ENCODE data around the gene OR2B3.
"Not testable (repeated sequence)": the region's sequence is repeated elsewhere in the genome, so short reads cannot be mapped to it uniquely, and the experiment has no call there.

Gene OR2B3

GRCh38 chr6:29087213-29087612 is at the start of gene OR2B3:
Gene OR2B3 (minus strand): TSS chr6:29087313. CDS start chr6:29087248, 65 bp downstream.
- no peak for DNase-seq

GRCh38 chr6:29131691-29132090 is 44.6 kb upstream of the OR2B3 start:
- no peak for DNase-seq

DNA sequence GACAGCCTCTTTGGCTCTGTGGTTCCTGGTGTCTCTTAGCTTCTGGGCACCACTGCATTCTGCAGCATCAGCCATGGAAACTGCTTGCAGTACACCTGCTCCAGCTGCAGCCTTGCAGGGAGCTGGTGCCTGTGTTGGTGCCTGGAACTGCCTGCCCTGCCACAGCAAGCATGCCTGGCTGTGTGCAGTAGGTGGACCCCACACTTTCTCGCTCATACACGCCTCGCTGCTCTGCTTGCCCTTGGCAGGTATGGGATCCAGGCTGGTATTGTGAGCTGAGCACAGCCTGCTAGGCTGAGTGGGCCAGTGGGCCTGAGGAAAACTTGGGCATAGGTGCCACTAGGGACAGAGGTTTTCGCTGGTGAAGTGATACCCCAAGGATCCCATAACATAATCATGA is 43.5 kb upstream of the OR2B3 start:
- DNase-seq: no peak

DNA sequence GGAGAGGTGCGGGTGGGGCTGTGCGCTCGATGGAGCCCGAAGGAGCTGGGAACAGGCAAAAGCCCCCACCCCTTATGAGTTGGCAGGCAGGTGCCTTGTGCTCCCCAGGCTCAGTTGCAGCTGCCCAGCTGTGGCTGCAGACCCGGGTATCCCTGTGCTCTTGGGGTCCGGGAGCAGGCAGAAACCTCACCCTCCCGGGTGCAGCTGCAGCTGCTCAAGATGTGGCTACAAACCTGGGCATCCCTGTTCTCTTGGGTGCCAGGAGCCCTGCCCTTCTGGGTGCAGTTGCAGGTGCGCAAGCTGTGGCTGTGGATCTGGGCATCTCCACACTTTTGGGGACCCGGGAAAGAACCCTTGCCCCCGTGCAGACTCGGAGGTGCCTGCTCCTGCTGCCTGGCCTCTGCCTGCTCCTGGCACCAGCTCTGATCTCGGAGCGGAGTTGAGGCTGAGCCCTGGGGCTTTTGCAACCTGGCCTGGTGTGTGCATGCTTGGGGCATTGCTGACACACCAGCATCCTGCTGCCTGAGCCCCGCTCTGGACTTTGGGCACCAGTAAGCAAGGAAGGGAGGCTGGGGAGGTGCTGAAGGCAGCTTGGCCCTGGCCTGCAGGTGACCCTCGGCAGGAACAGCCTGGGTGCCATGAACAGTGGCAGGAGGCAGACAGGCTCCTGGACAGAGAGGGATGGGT is 42.4 kb upstream of the OR2B3 start:
- DNase-seq: no peak

GRCh38 chr6:29114964-29115363 is 27.9 kb upstream of the OR2B3 start:
- not testable (repeated sequence) for DNase-seq

DNA sequence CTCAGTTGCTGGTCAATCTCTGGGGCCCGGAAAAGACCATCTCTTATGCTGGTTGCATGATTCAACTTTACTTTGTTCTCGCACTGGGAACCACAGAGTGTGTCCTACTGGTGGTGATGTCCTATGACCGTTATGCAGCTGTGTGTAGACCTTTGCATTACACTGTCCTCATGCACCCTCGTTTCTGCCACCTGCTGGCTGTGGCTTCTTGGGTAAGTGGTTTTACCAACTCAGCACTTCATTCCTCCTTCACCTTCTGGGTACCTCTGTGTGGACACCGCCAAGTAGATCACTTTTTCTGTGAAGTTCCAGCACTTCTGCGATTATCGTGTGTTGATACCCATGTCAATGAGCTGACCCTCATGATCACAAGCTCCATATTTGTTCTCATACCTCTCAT is 25.0 kb upstream of the OR2B3 start:
- no peak for DNase-seq

- no peak for DNase-seq
Observed at GRCh38 chr6:29107758-29108157, 20.6 kb upstream of the OR2B3 start, which contains the start of gene OR2J3. Gene OR2J3 (plus strand): TSS chr6:29108058. CDS start chr6:29111891, 3,833 bp downstream.

GRCh38 chr6:29099190-29099589 is 12.1 kb upstream of the OR2B3 start, which contains the start of gene OR2J1:
Gene OR2J1 (plus strand): TSS chr6:29099490. CDS start chr6:29100943, 1,453 bp downstream.
- no peak for DNase-seq

- no peak for DNase-seq
Observed at GRCh38 chr6:29097803-29098202, 10.7 kb upstream of the OR2B3 start.

GRCh38 chr6:29092957-29093356 is 5.8 kb upstream of the OR2B3 start:
- no peak for DNase-seq

DNA sequence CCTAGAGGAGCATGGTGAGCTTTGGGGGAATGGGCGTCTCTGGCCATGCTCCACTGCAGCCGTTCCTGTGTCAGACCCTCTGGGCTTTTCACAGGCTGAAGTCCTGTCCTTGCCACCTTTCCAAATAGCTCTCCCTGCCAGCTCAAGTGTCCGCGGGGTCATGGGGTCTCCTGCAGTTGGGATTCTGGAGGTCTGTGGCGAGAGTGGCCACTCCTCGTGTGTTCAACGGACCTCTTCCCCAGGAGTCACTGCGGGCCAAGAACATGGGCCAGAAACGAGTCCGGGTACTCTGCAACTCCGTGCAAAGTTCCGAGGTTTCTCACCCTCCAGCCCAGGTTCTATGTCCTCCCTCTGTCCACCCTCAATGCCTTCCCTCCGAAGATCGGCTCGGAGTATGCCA is 4.7 kb downstream of the OR2B3 start:
- DNase-seq: no peak

DNA sequence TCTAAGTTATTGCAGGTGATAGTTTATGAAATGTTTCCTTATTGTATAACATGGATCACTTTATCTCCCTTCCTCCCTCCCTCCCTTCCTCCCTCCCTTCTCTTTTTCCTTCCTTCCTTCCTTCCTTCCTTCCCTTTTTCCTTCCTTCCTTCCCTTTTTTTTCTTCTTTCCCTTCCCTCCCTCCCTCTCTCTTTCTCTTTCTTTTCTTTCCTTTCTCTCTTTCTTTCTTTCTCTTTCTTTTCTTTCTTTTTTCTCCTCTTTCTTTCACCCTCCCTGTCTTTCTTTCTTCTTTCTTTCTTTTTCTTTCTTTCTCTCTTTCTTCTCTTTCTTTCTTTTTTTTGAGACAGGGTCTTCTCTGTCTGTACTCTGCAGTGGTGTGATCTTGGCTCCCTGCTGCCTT is 5.8 kb downstream of the OR2B3 start:
- no peak for DNase-seq

DNA sequence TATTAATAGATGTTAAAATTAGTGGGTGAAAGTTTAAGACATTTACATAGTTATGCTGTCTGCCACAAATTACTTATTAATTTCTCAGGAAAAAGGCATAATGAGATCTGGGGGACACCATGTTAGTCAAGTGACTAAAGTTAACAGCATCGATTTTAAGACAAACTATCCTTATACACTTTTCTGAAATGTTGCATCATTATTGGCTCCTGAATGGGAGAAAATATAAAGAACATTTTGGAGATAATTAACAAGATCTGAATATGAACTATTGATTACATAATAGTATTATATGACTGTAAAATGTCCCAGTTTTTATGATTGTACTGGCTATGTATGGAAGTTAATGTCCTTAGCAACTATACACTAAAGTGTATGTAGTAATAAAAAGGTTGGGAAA is 7.9 kb downstream of the OR2B3 start:
- DNase-seq: no peak

DNA sequence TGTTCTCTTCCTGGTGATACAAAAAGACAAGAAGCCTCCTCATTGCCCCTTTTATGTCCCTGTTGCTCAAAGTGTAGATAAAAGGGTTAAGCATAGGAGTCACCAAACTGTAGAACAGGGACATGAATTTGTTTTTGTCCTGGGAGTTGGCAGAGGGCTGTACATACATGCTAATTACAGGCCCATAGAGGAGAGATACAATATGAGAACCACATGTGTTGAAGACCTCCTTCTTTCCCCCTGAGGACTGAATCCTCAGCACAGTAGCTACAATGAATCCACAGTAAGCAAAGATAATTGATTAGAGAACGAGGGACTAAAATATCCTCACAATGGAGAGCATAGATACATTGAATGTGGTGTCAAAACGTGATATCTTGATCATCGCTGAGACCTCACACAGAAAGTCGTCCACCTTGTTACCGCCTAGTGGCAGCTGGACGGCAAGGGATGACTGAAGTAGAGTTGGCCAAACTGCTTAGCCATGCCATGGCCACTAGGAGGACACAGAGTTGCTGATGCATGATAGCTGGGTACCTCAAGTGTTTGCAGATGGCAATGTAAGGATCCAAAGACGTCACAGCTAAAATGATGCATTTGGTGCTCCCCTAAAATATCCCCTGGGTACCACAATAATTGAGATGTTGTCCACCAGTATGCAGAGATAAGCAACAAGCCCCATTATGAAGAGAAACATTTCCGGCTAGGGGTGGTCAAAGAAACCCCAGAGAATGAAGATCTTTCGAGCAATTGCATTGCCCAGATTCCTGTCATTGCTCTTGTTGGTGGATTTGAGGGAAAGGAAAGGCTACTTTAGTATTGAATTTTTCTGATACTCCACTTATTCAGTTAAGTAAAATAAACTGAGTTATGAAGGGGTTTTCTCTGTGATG is 15.0 kb downstream of the OR2B3 start:
- DNase-seq: no peak

- DNase-seq: no peak
Observed at GRCh38 chr6:29051680-29052079, 35.4 kb downstream of the OR2B3 start.

DNA sequence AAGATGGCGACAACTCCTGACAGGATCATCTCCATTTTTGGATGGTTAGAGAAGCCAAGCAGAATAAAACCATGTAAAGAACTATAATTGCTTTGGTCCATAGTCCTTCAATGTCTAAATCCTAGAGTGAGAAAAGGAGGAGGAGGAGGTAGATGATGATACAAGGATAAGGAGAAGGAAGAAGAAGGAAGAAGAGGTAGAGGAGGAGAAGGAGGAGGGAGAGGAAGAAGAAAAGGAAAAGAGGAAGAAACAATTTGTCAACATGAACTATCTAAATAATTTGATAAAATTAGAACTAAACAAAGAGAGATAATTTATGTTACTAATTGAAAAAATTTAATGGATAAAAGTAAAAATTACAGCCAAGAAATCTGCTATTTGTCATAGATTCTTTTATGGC is 42.0 kb downstream of the OR2B3 start, which contains the start of gene OR2W1:
Gene OR2W1 (minus strand): TSS at position 101 of the 400 bp plus-strand sequence. CDS start 0 bp downstream, at position 101.
- no peak for DNase-seq

All from fibroblast of upper back skin (primary cell).